Endodermal cell (in vitro differentiated cells): ENCODE results near the gene DOCK4. TPM values are rescaled to one million over a fixed set of nuclear protein-coding genes. Genes with fewer than 3 reads are reported as not detected.

Source experiments
- DNase-seq: peaks from one replicate; pipeline ENCODE4 v3.0.0-alpha.2; 2017
- H3K27ac ChIP-seq: 2 replicates; pipeline ENCODE4 v1.5.1; 2013; ENCODE audit warnings: mild to moderate bottlenecking, low read depth, low read length, moderate library complexity
- H3K27me3 ChIP-seq: 2 replicates; pipeline ENCODE4 v1.6.1; 2013; ENCODE audit warnings: mild to moderate bottlenecking, low read length, moderate library complexity; ENCODE audit not compliant: insufficient read depth, control insufficient read depth, poor library complexity, severe bottlenecking
- H3K36me3 ChIP-seq: 2 replicates; pipeline ENCODE4 v1.7.0; 2013; ENCODE audit warnings: mild to moderate bottlenecking, low read length, moderate library complexity; ENCODE audit not compliant: control insufficient read depth, insufficient read depth
- H3K4me1 ChIP-seq: one replicate; pipeline ENCODE4 v1.7.0; 2013; ENCODE audit warnings: low read length; ENCODE audit not compliant: control insufficient read depth, insufficient read depth
- H3K4me3 ChIP-seq: 2 replicates; pipeline ENCODE4 v1.5.1; 2013; ENCODE audit warnings: mild to moderate bottlenecking, low read length, moderate library complexity
- H3K9ac ChIP-seq: 2 replicates; pipeline ENCODE4 v1.6.1; 2013; ENCODE audit warnings: mild to moderate bottlenecking, low read length, moderate library complexity; ENCODE audit not compliant: poor library complexity, severe bottlenecking; ENCODE audit errors: extremely low read depth
- H3K9me3 ChIP-seq: 2 replicates; pipeline ENCODE4 v1.6.1; 2013; ENCODE audit warnings: mild to moderate bottlenecking, low read length, moderate library complexity; ENCODE audit not compliant: control insufficient read depth
- H3K27ac Mint-ChIP-seq: 2 replicates; pipeline ENCODE4 v1.8.0; 2020; ENCODE audit warnings: mixed read lengths
- H3K27me3 Mint-ChIP-seq: 2 replicates; pipeline ENCODE4 v1.8.0; 2021; ENCODE audit warnings: mild to moderate bottlenecking, mixed read lengths; ENCODE audit not compliant: insufficient read depth
- H3K36me3 Mint-ChIP-seq: 2 replicates; pipeline ENCODE4 v1.8.0; 2020; ENCODE audit warnings: low read depth, mixed read lengths
- H3K4me1 Mint-ChIP-seq: 2 replicates; pipeline ENCODE4 v1.8.0; 2020; ENCODE audit warnings: mixed read lengths
- H3K4me3 Mint-ChIP-seq: 2 replicates; pipeline ENCODE4 v1.8.0; 2020; ENCODE audit warnings: mild to moderate bottlenecking, moderate library complexity, mixed read lengths
- H3K9me3 Mint-ChIP-seq: 2 replicates; pipeline ENCODE4 v1.8.0; 2020; ENCODE audit warnings: mild to moderate bottlenecking, mixed read lengths
- WGBS, 2 experiments: methylation state at CpG; one replicate each; pipeline versions ENCODE4 v1.1.5 to v1.1.7; 2013; ENCODE audit warnings: missing lambda C conversion rate in 2 of 2, mixed read lengths in 1 of 2; ENCODE audit not compliant: insufficient coverage in 1 of 2, insufficient read length in 1 of 2; 5-methylcytosine and 5-hydroxymethylcytosine counted together
- total RNA-seq, 2 donors: library from RNA; stranded (reverse); fragmentation: NEBNext Ultra II Directional in 1 of 2; extraction: Animal tissue kit (Norgen Biotek cat#: 25700) in 1 of 2; gene quantifications; 2 replicates in 1 of 2; 3 replicates in 1 of 2; pipeline ENCODE4 v1.2.1, GENCODE V29; 2021
- TF ChIP-seq, protein P1 (sequence below): fragments of 200-600 bp; sonication (generic); conservative IDR thresholded peaks from 2 replicates; pipeline ENCODE4 v1.5.0; 2021; ENCODE audit warnings: antibody characterized with exemption, mild to moderate bottlenecking

Gene DOCK4
- total RNA-seq, 2 donors from 2014 or later, result 11.2 to 15.3 TPM

GRCh38 chr7:111681242-111681641, 525.0 kb downstream of the DOCK4 start:
- DNase-seq, result no peak
- Histone ChIP-seq H3K9me3 (no peaks in the 10 kb centered on the region), H3K9ac (no peak overlapping the region), H3K4me1 (no peaks in the 10 kb centered on the region), H3K4me3 (no peak overlapping the region), H3K27ac (no peak overlapping the region), H3K27me3 (no peaks in the 10 kb centered on the region), H3K36me3 (no peaks in the 10 kb centered on the region)
- no peaks in the 10 kb centered on the region for H3K36me3 Mint-ChIP-seq
- H3K27ac Mint-ChIP-seq, result no peak overlapping the region
- peaks cover 4% of the 10 kb centered on the region for H3K27me3 Mint-ChIP-seq
- no peaks in the 10 kb centered on the region for H3K4me1 Mint-ChIP-seq
- H3K9me3 Mint-ChIP-seq, result no peaks in the 10 kb centered on the region
- H3K4me3 Mint-ChIP-seq, result no peak overlapping the region
- TF ChIP-seq, protein P1, sequence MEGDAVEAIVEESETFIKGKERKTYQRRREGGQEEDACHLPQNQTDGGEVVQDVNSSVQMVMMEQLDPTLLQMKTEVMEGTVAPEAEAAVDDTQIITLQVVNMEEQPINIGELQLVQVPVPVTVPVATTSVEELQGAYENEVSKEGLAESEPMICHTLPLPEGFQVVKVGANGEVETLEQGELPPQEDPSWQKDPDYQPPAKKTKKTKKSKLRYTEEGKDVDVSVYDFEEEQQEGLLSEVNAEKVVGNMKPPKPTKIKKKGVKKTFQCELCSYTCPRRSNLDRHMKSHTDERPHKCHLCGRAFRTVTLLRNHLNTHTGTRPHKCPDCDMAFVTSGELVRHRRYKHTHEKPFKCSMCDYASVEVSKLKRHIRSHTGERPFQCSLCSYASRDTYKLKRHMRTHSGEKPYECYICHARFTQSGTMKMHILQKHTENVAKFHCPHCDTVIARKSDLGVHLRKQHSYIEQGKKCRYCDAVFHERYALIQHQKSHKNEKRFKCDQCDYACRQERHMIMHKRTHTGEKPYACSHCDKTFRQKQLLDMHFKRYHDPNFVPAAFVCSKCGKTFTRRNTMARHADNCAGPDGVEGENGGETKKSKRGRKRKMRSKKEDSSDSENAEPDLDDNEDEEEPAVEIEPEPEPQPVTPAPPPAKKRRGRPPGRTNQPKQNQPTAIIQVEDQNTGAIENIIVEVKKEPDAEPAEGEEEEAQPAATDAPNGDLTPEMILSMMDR, result no peak
- WGBS, 2 experiments, result 91 to 97% methylated on average over 3 of the region's 3 CpGs

- H3K27me3 ChIP-seq, result no peaks in the 10 kb centered on the region
- Mint-ChIP-seq H3K36me3 (no peaks in the 10 kb centered on the region), H3K27me3 (peaks cover 4% of the 10 kb centered on the region), H3K4me3 (no peak overlapping the region), H3K4me1 (no peaks in the 10 kb centered on the region), H3K27ac (no peak overlapping the region), H3K9me3 (no peaks in the 10 kb centered on the region)
- 84 to 94% methylated on average over 2 of the region's 2 CpGs for WGBS, 2 experiments
- H3K9me3 ChIP-seq, result no peaks in the 10 kb centered on the region
- DNase-seq, result no peak
- no peaks in the 10 kb centered on the region for H3K36me3 ChIP-seq
- H3K9ac ChIP-seq, result no peak overlapping the region
- H3K4me1 ChIP-seq, result no peaks in the 10 kb centered on the region
- H3K4me3 ChIP-seq, result no peak overlapping the region
- TF ChIP-seq, protein P1, result no peak
- H3K27ac ChIP-seq, result no peak overlapping the region
Measured at GRCh38 chr7:111678986-111679385, 527.2 kb downstream of the DOCK4 start.

- Histone ChIP-seq H3K9ac (no peak overlapping the region), H3K4me1 (no peaks in the 10 kb centered on the region), H3K27me3 (no peaks in the 10 kb centered on the region), H3K9me3 (no peaks in the 10 kb centered on the region), H3K36me3 (no peaks in the 10 kb centered on the region), H3K27ac (no peak overlapping the region), H3K4me3 (no peak overlapping the region)
- 86 to 100% methylated on average over 2 to 3 of the region's 3 CpGs for WGBS, 2 experiments
- Mint-ChIP-seq H3K4me1 (no peaks in the 10 kb centered on the region), H3K4me3 (no peak overlapping the region), H3K27ac (no peak overlapping the region), H3K9me3 (no peaks in the 10 kb centered on the region), H3K36me3 (no peaks in the 10 kb centered on the region), H3K27me3 (peaks cover 4% of the 10 kb centered on the region)
- DNase-seq, result no peak
- TF ChIP-seq, protein P1, result no peak
Measured at GRCh38 chr7:111678281-111678680, 527.9 kb downstream of the DOCK4 start.
